Measurements from ENCODE around the gene LRP3.

LRP3 gene

DNA sequence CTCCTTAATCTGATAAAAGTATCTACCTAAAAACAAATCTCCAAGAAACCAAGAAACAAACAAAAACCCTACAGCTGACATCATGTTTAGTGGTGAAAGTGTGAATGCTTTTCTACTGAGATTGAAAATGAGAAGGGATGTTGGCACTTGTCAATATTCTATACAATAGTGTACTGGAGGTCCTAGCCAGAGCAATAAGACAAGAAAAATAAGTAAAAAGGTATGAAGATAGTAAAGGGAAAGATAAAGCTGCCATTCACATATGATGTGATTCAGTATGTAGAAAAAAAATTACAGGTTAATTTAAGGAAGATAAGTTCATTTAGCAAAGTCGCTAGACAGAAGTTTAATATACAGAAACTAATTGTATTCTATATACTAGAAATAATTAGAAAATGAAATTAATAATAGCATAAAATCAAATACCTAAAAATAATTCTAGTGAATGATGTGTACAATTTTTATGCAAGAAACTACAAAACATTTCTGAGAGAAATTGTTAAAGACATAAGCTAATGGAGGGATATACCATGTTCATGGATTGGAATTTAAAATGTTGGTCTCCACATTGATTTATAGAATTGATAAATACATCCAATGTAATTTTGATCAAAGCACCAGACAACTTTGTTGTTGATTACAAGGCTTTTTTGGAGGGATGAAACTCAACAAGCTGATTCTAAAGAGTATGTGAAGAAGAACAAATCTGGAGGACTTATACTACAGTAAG lies 33.9 kb downstream of the LRP3 start:
- ChIA-PET POLR2A (no interaction called here), CTCF (interaction anchor here (1.1 to 1.3 kb wide), 2 partner anchors 177 to 179 kb away, joined by 3 to 5 read pairs; no protein-coding TSS in a partner anchor)
- TF ChIP-seq, protein P1, sequence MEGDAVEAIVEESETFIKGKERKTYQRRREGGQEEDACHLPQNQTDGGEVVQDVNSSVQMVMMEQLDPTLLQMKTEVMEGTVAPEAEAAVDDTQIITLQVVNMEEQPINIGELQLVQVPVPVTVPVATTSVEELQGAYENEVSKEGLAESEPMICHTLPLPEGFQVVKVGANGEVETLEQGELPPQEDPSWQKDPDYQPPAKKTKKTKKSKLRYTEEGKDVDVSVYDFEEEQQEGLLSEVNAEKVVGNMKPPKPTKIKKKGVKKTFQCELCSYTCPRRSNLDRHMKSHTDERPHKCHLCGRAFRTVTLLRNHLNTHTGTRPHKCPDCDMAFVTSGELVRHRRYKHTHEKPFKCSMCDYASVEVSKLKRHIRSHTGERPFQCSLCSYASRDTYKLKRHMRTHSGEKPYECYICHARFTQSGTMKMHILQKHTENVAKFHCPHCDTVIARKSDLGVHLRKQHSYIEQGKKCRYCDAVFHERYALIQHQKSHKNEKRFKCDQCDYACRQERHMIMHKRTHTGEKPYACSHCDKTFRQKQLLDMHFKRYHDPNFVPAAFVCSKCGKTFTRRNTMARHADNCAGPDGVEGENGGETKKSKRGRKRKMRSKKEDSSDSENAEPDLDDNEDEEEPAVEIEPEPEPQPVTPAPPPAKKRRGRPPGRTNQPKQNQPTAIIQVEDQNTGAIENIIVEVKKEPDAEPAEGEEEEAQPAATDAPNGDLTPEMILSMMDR (IDR thresholded peaks at IDR 0.05; ENCODE audit: control extremely low read depth, extremely low read depth, low read depth, missing control alignments): no peak
- DNase-seq (ENCODE audit: extremely low spot score): no peak

DNA sequence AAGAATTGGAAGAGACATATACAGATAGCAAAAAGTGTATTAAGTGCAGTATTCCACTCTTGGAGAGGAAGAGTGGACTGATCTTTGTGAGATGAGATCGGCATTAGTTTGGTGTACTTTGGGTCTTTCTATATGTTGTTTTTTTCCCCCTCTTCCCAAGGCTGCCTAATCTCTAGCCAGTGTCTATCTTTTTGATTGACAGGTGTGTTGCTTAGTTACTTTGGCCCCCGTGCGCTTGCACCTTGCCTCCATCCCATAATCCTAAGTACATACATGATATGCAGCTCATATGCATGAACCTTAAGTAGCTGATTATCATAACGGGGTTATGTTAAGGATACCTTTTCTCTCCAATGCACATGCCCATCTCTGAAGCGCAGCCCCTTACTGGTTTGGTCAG lies 35.8 kb downstream of the LRP3 start:
- CTCF ChIA-PET: no interaction called here
- POLR2A ChIA-PET: no interaction called here
- no peak for DNase-seq (ENCODE audit: extremely low spot score)
- TF ChIP-seq, protein P1 (IDR thresholded peaks at IDR 0.05; ENCODE audit: control extremely low read depth, extremely low read depth, low read depth, missing control alignments): no peak

DNA sequence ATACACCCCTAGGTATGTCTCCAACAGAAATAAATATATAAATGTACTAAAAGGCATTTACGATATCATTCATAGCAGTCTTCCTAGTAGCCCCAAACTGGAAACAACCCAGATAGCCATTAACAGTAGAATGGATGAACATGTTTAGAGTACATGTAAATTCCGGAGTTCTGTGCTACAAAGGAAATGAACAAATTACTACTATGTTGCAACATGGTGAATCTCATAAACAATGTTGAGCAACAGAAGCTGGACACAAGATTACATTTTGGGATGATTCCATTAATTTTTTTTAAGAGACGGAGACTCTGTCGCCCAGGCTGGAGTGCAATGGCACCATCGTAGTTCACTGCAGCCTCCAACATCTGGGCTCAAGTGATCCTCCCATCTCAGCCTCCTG lies 37.4 kb downstream of the LRP3 start:
- TF ChIP-seq, protein P1 (IDR thresholded peaks at IDR 0.05; ENCODE audit: control extremely low read depth, extremely low read depth, low read depth, missing control alignments): no peak
- POLR2A ChIA-PET: no interaction called here
- DNase-seq (ENCODE audit: extremely low spot score): no peak
- CTCF ChIA-PET: interaction anchor here (1.1 kb wide), 1 partner anchor 177 kb away, joined by 3 read pairs; no protein-coding TSS in a partner anchor

DNA sequence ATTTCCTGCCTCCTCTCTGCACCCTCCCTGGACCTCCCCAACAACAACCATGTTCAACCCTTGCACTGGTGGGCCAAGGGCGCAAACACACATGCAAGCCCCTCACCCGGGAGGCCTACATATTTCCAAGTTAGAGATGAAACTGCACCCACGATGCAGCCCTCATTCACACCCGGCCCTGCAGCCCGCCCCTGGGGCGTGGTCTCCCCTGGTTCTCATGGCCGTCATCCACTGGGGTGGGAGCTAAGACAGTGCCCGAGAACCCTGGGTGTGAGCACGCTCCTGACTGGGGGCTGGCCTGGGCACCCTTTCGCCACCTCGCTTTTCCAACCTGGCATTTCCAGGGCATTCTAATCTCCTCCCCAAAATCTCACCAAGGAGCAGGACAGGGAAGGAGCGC lies 38.5 kb downstream of the LRP3 start:
- no peak for DNase-seq (ENCODE audit: extremely low spot score)
- CTCF ChIA-PET: no interaction called here
- POLR2A ChIA-PET: no interaction called here
- TF ChIP-seq, protein P1 (IDR thresholded peaks at IDR 0.05; ENCODE audit: control extremely low read depth, extremely low read depth, low read depth, missing control alignments): no peak

DNA sequence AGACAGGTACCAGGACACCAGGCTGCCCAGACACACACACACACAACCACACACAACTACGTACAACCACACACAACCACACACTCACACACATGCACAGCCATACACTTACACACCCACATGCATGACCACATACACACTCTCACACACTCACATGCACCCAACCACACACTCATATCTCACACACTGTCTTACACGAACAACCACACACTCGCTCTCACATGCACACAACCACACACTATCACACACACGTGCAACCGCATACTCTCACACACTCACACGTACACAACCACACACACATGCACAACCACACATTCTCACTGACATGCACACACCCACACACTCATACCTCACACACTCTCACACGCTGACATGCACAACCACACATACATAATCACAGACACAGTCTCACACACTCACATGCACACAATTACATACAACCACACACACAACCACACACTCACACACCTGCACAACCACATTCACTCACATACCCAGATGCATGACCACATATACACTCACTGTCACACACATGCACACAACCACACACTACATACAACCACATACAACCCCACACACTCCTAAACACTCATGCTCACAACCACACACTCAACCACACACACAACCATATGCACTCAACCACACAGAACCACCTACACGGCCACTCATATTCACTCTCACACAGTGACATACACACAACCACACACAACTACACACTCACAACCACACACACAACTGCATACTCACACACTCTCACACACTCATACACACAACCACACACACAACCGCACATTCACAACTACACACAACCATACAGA lies 39.1 kb downstream of the LRP3 start:
- DNase-seq (ENCODE audit: extremely low spot score): no peak
- ChIA-PET POLR2A (no interaction called here), CTCF (interaction anchor here (7.9 kb wide), 1 partner anchor 172 kb away, joined by 93 read pairs; no protein-coding TSS in a partner anchor)
- TF ChIP-seq, protein P1 (IDR thresholded peaks at IDR 0.05; ENCODE audit: control extremely low read depth, extremely low read depth, low read depth, missing control alignments): no peak

DNA sequence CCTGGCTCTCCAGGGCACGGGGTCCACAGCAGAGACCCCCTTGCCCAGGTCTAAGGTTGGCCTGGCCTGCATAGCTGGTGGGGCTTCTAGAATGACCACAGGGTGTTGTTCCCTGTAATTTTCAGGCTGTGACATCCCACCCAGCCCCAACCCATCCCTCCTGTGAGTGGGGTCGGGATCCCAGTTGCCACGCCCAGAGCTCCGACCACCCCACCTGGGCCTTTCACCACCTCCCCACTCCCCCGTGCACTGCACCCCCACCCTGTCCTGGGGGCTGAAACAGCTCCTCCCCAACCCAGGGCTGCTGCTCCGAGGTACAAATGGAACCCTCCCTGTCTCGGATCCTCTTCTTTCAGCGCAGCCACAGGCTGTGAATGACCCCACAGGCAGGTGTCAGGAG lies 40.0 kb downstream of the LRP3 start:
- TF ChIP-seq, protein P1 (IDR thresholded peaks at IDR 0.05; ENCODE audit: control extremely low read depth, extremely low read depth, low read depth, missing control alignments): no peak
- DNase-seq (ENCODE audit: extremely low spot score): no peak
- POLR2A ChIA-PET: no interaction called here
- CTCF ChIA-PET: interaction anchor here (1.5 to 7.9 kb wide), 3 partner anchors 10 to 175 kb away, joined by 5 to 93 read pairs (median 31); no protein-coding TSS in a partner anchor

All from GM10248 (cell line).